ENCODE data around the gene STK32C. TPM values are rescaled to one million over a fixed set of nuclear protein-coding genes. Genes with fewer than 3 reads are reported as not detected.

STK32C gene
- total RNA-seq, 1 donor from 2014 or later, result 2.5 TPM

- no peaks in the 10 kb centered on the region for H3K36me3 Mint-ChIP-seq
- H4K20me1 ChIP-seq (ENCODE audit: low read depth), result peaks cover 11% of the 10 kb centered on the region
- H3K36me3 ChIP-seq, result no peaks in the 10 kb centered on the region
- TF ChIP-seq CTCF (IDR thresholded peaks at IDR 0.05), result no peak
- no peak for TF ChIP-seq EZH2phosphoT487 (IDR thresholded peaks at IDR 0.05)
- TF ChIP-seq EZH2 (IDR thresholded peaks at IDR 0.05), result no peak
- H3K4me1 Mint-ChIP-seq, result peaks cover 23% of the 10 kb centered on the region
- H3K4me1 ChIP-seq, result peaks cover 10% of the 10 kb centered on the region
- peaks cover 3% of the 10 kb centered on the region for H3K9me3 Mint-ChIP-seq
- H3K79me2 ChIP-seq (ENCODE audit: low read depth), result no peaks in the 10 kb centered on the region
- no peak overlapping the region for H2AFZ ChIP-seq (replicated peaks)
- H3K27ac ChIP-seq, result no peak overlapping the region
- peak; percentile 66 for DNase-seq (ENCODE audit: low spot score)
- H3K4me2 ChIP-seq, result peak overlapping the region; percentile 22
- peaks cover 4% of the 10 kb centered on the region for H3F3A ChIP-seq (ENCODE audit: low read depth)
- H3K4me3 ChIP-seq, result no peak overlapping the region
- H3K4me3 Mint-ChIP-seq, result no peak overlapping the region
- H3K27ac Mint-ChIP-seq, result peak overlapping the region; percentile 59
- peaks cover 6% of the 10 kb centered on the region for H3K27me3 ChIP-seq
- peaks cover 20% of the 10 kb centered on the region for H3K27me3 Mint-ChIP-seq (ENCODE audit: insufficient read depth, low read depth)
- no peaks in the 10 kb centered on the region for H3K9me3 ChIP-seq (ENCODE audit: low read depth)
- no peak overlapping the region for H3K9ac ChIP-seq
Measured at GRCh38 chr10:132281915-132282666, 25.7 kb downstream of the STK32C start.

- Mint-ChIP-seq H3K9me3 (peaks cover 3% of the 10 kb centered on the region), H3K4me3 (peak overlapping the region; percentile 31), H3K4me1 (peaks cover 28% of the 10 kb centered on the region), H3K36me3 (no peaks in the 10 kb centered on the region), H3K27ac (no peak overlapping the region), H3K27me3 (ENCODE audit: insufficient read depth, low read depth) (peaks cover 20% of the 10 kb centered on the region)
- no peak for TF ChIP-seq EZH2phosphoT487 (IDR thresholded peaks at IDR 0.05)
- no peak for TF ChIP-seq EZH2 (IDR thresholded peaks at IDR 0.05)
- no peak for TF ChIP-seq CTCF (IDR thresholded peaks at IDR 0.05)
- DNase-seq (ENCODE audit: low spot score), result no peak
- H3K4me1 ChIP-seq, result peaks cover 10% of the 10 kb centered on the region
- no peaks in the 10 kb centered on the region for H3K36me3 ChIP-seq
- H4K20me1 ChIP-seq (ENCODE audit: low read depth), result peaks cover 12% of the 10 kb centered on the region
- peaks cover 5% of the 10 kb centered on the region for H3K27me3 ChIP-seq
- H3K9me3 ChIP-seq (ENCODE audit: low read depth), result no peaks in the 10 kb centered on the region
- no peak overlapping the region for H3K27ac ChIP-seq
- H3K9ac ChIP-seq, result no peak overlapping the region
- H2AFZ ChIP-seq (replicated peaks), result no peak overlapping the region
- peaks cover 4% of the 10 kb centered on the region for H3F3A ChIP-seq (ENCODE audit: low read depth)
- H3K4me2 ChIP-seq, result no peak overlapping the region
- no peak overlapping the region for H3K4me3 ChIP-seq
- no peaks in the 10 kb centered on the region for H3K79me2 ChIP-seq (ENCODE audit: low read depth)
Measured at GRCh38 chr10:132280646-132281074, 27.1 kb downstream of the STK32C start.

- Histone ChIP-seq H3K4me1 (peaks cover 10% of the 10 kb centered on the region), H3K4me3 (no peak overlapping the region), H2AFZ (replicated peaks) (no peak overlapping the region), H3F3A (ENCODE audit: low read depth) (peaks cover 4% of the 10 kb centered on the region), H4K20me1 (ENCODE audit: low read depth) (peaks cover 12% of the 10 kb centered on the region), H3K79me2 (ENCODE audit: low read depth) (no peaks in the 10 kb centered on the region), H3K27me3 (no peaks in the 10 kb centered on the region), H3K4me2 (no peak overlapping the region), H3K9ac (no peak overlapping the region), H3K9me3 (ENCODE audit: low read depth) (no peaks in the 10 kb centered on the region), H3K36me3 (no peaks in the 10 kb centered on the region), H3K27ac (no peak overlapping the region)
- Mint-ChIP-seq H3K4me1 (peaks cover 28% of the 10 kb centered on the region), H3K9me3 (peaks cover 3% of the 10 kb centered on the region), H3K36me3 (no peaks in the 10 kb centered on the region), H3K4me3 (peak overlapping the region; percentile 31), H3K27ac (no peak overlapping the region), H3K27me3 (ENCODE audit: insufficient read depth, low read depth) (peaks cover 20% of the 10 kb centered on the region)
- TF ChIP-seq CTCF (IDR thresholded peaks at IDR 0.05) (no peak), EZH2 (IDR thresholded peaks at IDR 0.05) (no peak), EZH2phosphoT487 (IDR thresholded peaks at IDR 0.05) (no peak)
- DNase-seq (ENCODE audit: low spot score), result no peak
Measured at GRCh38 chr10:132279873-132280645, 27.7 kb downstream of the STK32C start.

Data from neural progenitor cell (in vitro differentiated cells).